Activated CD8-positive, alpha-beta memory T cell treated with anti-CD3 and anti-CD28 coated beads for 48 hours (primary cell): ENCODE measurements around the gene ATP6V1B1.
A peak's percentile ranks its signal among the peaks of the same experiment; 100 is the strongest.

Experiments
- DNase-seq, 3 experiments: peaks; one replicate each; pipeline ENCODE4 v3.0.0-alpha.2; 2020; ENCODE audit warnings: low read depth in 2 of 3, low spot score in 2 of 3

Gene ATP6V1B1

GRCh38 chr2:70943205-70943871, 7.6 kb downstream of the ATP6V1B1 start:
- no peak for DNase-seq

GRCh38 chr2:70944111-70944690, 8.5 kb downstream of the ATP6V1B1 start:
- DNase-seq, result no peak

GRCh38 chr2:70946832-70947442, 11.2 kb downstream of the ATP6V1B1 start:
- no peak for DNase-seq

- no peak for DNase-seq
These were observed 12.0 kb downstream of the ATP6V1B1 start for GRCh38 chr2:70947556-70948184.

GRCh38 chr2:70948337-70949003, 12.8 kb downstream of the ATP6V1B1 start:
- peak; percentile 36 to 60 (median 54) for DNase-seq

- DNase-seq, result no peak
These were observed 13.4 kb downstream of the ATP6V1B1 start for GRCh38 chr2:70949086-70949485.

GRCh38 chr2:70954886-70955285, 19.2 kb downstream of the ATP6V1B1 start:
- no peak for DNase-seq

GRCh38 chr2:70956141-70956540, 20.4 kb downstream of the ATP6V1B1 start:
- DNase-seq, result no peak

- no peak for DNase-seq
These were observed 22.1 kb downstream of the ATP6V1B1 start for GRCh38 chr2:70957798-70958197.

- DNase-seq, result no peak
These were observed 23.1 kb downstream of the ATP6V1B1 start for GRCh38 chr2:70958759-70959158.

GRCh38 chr2:70959271-70959761, 23.6 kb downstream of the ATP6V1B1 start:
- DNase-seq, result no peak

- no peak for DNase-seq
These were observed 24.4 kb downstream of the ATP6V1B1 start for GRCh38 chr2:70959851-70960832.

GRCh38 chr2:70960833-70961647, 25.3 kb downstream of the ATP6V1B1 start:
- DNase-seq, result no peak

- DNase-seq, result no peak
These were observed 25.9 kb downstream of the ATP6V1B1 start for GRCh38 chr2:70961648-70961994.

GRCh38 chr2:70962211-70962884, 26.6 kb downstream of the ATP6V1B1 start:
- DNase-seq, result no peak

- DNase-seq, result no peak
These were observed 27.5 kb downstream of the ATP6V1B1 start for GRCh38 chr2:70962885-70963878.

GRCh38 chr2:70964133-70964532, 28.4 kb downstream of the ATP6V1B1 start:
- no peak for DNase-seq
